NOMO-1 treated with DMSO at 0.1 percent for 48 hours (cell line): Measurements from ENCODE around the gene PCDH9.

Source experiments
- DNase-seq: peaks from one replicate; lab custom pipeline; 2025; ENCODE audit not compliant: unreplicated experiment; lab: John Stamatoyannopoulos, UW

Gene PCDH9

DNA sequence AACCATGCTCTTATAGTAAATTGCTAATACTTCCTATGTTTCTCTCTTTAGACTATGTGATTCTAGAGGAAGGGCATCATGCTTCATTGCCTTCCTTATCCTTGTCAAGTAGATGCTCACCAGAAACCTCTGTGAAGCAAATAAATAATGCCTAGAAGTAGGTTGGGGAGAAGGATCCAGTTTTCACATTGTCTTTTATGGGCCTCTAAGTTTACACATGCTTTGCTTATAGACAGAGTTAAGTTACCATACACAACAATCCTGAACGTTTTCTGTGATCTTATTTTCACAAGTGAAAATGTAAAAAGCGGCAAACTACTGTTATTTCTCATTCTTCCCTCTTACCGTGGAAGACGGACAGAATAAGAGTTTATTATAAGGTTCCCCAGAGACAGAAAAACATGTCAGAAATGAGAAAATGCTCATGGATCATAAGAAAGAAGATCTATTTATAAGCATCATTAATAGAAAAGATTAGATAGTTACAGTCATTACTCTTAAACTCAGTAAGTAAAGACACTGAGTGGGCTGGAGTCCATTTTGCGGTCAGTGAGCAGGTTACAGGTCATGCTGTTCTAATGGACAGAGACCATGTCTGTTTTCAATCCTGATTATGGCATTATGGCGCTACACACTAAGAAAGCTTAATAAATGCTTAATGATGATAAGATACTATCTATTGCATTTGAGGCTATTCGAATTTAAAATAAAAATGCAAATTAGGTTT, 723.9 kb downstream of the PCDH9 start:
- DNase-seq: no peak

DNA sequence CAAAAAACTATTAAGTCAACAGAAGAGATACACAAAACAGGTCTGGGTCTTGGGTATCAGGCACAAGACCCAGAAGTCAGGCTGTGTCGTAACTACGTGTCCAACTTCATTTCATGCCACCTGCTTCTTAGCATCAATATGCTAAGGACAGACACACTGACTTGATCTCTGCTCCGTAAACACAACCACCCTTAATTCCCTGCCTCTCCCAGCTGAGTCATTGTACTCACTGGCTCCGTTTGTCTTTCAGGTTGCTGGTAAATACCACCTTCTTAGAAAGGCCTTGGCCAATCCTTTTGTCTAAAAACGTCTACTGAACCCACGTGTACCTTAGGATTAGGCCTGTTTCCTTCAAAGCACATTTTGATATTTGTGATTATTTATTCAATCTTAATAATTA, 726.2 kb downstream of the PCDH9 start:
- DNase-seq: no peak

DNA sequence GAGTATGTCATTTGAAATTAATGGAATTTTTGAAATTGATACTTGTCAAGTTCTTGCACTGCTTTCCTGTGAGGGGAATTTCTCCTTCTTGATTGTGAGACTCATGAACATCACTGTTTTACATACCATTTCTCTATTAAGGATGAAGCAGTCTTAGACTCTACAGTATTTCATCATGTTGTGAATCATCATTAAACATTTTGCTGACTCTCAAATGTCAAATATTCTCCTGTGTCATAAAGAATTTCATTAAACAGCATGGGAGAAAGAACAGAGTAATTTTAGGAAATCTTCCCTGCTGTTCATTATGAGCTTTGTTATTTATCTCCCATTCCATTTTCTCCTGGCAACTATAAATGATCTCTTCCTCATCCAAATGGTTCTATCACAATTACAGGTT, 729.0 kb downstream of the PCDH9 start:
- DNase-seq: no peak

DNA sequence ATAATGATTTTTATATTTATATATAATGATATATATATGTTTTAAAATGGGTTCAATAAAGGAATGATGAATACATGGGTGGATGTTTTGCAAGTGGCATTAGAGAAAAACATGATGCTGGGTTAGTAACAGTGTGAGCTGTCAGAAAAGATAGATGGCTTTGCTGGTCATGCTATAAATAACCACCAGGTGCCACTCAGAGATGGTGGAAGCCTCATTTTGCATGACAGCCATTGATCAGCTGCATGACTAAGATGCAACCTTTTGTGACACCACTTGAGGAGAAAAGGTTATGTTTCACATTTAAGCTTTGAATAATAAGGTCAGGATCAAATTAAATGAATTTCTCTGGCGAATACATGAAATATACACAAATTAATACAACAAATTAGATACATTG, 737.7 kb downstream of the PCDH9 start:
- DNase-seq: no peak

DNA sequence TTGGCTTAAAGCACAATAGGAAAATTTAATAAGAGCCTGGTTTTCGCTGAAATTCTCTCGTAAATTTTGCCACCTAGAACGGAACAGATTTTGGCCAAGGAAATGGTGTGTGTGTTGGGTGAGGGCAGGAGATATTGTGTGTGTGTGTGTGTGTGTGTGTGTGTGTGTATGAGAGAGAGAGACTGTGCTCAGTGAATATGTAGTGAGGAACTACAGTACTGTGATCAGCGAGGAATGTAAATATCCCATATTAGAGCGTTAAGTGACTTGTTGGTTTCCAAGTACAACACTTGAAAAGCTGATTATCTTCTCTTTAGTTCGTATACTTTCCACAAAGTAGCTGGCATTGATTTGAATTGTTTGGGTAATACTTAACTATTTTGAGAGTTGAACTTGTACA, 738.9 kb downstream of the PCDH9 start:
- no peak for DNase-seq

DNA sequence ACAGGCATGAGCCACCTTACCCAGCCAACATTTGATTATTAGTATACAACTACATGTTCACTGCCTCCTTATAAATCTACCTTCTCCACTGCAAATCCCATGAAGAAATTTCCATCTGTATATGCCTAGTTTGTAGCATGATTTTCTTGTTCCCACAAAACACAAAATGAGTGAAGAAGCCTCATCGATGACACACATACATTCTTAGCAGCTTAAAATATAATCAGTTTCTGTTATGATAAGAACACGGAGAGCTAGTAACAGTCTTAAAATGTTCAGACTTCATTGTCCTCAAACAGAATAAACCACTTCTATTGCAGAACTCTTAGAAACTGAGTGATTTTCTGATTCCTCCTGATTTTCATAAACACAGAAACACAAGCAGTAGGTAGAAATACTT, 740.5 kb downstream of the PCDH9 start:
- no peak for DNase-seq

DNA sequence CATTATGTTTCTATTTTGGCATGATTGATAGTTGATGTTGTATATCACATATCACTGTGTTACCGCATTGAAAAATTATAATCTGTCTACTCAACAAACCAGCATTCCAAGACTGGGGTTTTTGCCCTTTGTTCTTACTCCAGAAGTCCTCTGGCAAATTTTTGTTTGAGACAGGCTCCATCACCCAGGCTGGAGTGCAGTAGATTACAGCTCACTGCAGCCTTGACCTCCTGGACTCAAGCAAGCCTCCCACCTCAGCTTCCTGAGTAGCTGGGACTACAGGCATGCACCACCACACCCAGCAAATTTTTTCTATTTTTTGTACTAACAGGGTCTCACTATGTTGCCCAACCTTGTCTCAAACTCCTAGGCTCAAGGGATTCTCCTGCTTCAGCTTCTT, 741.0 kb downstream of the PCDH9 start:
- DNase-seq: no peak

DNA sequence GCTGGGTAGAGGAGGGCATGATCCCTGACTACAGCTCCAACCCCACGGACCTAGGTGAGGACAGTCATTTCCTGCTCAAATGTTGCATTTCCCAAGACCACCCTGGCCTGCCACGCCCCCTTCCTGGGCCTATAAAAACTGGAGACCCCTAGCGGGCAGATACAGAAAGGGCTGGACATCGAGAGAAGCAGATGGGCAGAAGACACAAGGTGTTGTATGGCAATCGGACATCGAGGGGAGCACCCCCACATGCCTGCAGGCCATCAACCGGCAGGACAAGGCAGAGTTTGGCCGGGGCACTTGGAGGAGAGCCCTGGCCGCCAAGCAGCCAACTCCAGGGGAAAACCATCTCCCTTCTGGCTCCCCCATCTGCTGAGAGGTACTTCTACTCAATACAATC, 746.4 kb downstream of the PCDH9 start:
- no peak for DNase-seq

DNA sequence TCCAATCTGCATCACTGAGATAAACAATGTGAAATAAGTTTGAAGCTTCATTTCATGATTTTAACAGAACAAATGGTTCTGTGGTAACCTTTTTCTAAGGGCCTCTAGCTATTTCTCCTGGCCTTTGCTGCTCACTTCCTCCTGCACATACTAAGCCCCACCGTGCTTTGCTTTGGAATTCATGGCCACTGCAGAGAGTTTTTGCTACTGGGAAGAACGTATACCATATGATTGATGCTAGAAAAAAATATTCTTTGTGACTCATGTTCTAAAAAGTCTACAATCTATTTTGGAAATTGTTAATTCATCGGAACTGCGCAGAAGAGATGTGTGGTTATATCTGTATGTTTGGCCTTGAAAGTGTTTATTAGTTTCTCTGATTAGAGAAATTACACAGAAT, 747.3 kb downstream of the PCDH9 start:
- DNase-seq: no peak

DNA sequence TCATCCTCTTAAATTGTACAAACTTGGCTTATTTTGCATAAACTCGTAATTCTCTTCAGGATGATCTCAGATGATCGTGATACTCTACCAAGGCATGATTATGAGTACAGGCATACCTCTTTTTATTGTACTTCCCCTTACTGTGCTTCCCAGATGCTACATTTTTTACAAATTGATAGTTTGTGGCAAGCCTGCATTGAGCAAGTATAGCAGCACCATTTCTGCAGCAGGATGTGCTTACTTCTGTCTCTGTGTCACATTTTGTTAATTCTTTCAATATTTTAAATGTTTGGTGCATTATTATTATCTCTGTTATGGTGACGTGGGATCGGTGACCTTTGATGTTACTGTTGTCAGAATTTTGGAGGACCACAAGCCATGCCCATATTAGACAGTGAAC, 752.3 kb downstream of the PCDH9 start:
- DNase-seq: no peak

DNA sequence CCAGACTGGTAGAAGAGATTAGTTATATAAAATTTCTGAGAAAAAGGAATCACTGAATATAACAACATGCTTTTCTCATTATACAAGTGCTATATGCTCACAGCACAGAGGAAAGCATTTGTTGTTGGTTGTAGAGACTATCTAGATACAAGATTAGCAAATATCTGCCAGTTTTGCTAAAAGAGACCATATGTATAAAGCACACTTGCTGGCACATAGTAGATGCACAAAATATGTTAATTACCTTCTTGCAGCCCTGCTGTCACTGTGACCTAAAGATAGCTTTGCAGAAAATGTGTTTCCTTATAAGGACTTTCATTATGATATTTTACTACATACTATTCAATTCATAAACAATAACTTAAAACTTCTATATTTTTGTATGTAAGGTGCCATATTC, 755.1 kb downstream of the PCDH9 start:
- no peak for DNase-seq

DNA sequence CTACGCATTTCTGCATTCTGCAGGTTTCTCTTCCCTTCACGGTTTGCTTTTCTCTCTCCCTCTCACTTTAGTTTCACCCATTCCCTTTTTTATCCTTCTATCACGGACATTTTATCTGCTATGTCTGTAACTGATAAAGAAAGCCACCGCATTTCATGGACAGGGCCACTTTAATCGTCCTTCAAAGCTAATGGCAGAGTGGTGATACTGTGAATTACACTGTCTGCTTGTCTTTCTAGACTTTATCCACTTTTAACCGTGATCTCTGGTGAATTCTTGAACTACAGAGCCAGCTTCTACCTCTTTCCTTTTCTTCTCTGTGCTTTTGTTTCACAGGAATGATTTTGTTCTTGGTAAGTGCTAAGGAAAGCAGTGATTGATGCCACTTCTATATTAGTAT, 760.4 kb downstream of the PCDH9 start:
- no peak for DNase-seq

DNA sequence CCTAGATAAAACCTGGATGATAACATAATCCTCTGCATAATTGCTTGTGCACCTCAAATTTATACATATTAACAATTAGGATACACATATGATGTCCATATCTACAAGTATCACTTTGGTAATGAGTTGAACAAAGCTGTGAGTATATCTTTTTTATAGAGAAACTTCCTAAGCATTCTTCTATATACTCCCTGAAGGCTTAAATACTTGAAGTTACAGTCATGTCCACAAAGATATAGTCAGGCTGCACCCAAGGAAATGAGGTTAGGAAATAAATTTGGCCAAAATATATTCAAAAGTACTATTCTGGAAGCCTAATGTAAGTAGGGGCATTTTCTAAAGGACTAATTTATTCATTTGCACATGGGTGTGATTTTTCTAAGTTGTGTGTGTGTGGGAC, 761.5 kb downstream of the PCDH9 start:
- no peak for DNase-seq

DNA sequence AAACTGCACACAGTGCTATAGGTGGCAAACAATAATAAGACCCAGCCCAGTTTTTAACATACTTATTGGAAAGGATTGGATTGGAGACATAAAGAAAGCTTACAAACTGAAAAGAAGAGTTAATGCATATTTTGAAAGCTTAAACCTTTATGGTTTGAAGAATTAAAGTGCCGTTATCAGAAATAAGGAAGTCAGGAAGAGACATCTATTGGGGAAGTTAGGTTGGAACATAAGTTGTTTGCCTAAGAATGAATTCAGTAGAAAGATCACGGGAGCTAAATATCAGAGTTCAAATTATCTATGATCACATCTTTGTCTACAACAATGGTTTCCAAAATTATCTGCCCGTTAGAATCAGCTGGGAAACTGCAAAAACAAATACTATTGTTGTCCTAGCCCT, 767.9 kb downstream of the PCDH9 start:
- DNase-seq: no peak

DNA sequence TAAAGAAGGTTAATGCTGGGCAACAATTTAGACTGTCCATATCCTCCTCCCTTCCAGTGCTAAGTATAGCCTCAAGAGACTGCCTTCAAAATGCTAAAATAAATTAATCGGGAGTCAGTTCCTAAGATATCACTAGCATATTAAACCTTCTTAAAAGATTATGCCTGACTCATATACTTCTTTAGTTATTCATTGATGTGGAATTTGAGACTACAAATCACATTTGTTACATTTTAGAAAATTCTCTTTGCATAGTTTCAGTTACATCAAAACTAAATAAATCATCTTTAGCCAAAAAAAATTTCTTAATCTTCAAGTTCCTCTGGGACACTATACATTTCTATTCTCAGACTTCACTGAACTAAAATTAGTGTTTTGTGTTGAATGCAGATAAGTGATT, 769.1 kb downstream of the PCDH9 start:
- no peak for DNase-seq

DNA sequence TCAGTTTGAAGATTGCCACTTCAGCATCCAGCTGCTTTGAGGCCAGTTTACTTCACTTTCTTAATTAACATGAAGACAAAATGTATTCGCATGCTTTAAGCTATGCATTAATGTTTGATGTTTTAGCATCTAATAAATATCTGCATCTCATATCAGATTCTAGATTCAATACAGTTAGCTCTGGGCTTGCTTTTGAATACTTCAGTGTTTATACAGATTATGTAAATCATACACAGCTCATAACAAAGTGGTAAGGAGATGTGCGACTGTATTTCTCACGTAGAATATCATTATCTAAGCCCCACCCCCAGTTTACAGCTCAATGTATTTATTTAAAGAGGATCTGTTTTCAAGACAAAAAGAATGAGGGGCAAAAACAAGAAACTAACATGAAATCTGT, 770.5 kb downstream of the PCDH9 start:
- DNase-seq: no peak

DNA sequence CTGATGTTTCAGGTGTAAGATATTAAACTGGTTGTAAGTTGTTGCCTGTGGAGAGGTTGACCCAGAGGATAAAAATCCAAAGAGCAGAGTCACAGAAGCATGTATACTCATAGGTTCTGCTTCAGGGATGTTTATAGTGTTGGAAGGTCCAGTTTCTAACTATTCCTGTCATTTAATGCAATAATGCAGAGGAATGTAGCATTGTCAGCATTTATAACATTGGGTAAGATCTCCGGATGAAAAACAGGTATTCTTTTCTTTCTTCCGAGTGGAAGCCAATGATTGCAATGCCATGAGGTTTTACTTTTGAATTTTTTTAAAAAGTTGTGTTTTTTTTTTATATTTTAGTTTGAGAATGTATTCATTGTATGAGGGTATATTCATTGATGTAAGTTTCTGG, 771.0 kb downstream of the PCDH9 start:
- no peak for DNase-seq

DNA sequence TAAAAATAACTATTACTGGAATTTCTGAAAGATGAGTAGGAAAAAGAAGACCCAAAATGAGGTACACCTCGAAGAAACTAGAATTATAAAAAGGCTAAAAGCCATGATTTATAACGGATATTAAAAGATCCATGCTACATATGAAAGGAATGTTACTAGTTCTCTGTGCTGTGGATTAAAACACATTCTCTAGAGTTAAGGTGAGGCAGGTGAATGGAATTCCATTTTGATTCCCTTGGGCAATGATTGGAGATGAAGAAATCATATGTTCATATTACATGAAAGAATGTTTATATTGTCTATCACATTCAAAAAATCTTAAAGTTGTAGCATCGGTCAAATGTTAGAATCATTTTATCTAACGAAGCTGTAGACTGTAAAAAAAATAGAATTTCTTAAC, 783.7 kb downstream of the PCDH9 start:
- DNase-seq: no peak

DNA sequence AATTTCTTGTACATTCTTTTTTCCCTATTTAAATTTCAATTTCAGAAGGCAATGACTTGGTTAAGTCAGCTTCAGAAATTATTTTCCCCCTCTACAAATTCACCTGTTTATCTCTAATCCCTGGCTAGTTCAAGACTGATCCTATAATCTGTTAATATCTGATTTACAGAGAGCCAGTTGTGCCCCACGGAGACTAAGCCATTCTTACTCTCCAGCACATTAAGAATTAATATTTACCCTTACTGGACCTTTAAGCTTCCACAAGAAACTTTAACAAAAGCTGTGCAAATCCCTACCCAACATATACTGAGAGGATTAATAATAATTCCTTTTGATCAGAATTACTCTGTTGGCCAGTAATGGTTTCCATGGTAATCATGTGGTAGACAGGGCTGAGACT, 786.2 kb downstream of the PCDH9 start:
- DNase-seq: no peak

DNA sequence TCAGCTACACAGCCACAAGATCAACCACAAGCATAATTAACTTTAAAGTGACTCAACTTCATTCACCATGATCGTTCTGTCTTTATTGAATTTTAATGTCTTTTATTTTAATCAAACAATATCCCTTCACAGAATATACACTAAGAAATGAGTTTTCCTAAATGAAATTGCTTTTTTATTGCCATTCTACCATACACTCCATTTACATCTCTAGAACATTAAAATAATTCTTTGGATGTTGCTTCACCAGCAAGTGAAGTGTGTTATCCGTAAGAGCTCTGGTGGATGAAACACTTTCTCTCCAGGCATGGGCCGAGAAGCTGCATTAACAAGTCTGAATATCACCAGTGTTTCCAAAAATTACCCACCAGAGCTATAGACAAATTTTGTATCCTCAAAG, 789.2 kb downstream of the PCDH9 start:
- no peak for DNase-seq

DNA sequence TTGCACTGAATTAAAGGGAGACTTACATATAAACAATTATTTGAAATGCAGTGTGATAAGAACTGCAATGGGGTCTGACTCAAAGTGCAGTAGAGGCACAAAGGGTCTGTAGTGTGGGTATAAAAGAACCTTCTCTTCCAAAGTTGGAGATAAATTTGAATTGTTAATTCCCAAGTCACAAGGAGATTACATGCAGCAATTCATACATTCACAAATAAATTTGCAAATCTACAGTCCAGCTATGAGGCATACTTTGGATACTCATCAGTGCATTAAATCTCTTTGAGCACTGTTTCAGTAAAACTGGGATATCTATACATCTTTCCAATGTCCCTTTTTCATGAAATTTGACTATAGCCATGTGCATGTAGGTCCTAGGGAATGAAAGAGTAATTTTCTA, 799.4 kb downstream of the PCDH9 start:
- DNase-seq: no peak

DNA sequence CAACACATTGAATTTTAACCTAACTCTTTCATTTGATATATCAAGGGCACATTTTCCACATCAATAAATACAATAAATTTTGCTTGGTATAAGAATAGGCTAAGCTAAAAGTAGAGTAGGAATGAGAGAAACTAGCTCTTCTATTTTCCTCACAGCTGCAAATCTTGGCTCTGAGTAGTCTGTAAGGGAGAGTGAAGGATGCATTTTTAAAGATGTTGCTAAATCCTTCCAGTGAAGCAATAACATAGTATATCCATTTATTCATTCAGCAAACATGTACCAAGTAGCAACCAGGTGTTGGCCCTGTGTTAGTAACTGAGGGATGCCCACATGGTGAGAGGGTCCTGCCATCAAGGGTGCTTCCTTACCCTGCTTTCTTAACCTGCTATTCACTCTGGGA, 799.9 kb downstream of the PCDH9 start:
- no peak for DNase-seq

DNA sequence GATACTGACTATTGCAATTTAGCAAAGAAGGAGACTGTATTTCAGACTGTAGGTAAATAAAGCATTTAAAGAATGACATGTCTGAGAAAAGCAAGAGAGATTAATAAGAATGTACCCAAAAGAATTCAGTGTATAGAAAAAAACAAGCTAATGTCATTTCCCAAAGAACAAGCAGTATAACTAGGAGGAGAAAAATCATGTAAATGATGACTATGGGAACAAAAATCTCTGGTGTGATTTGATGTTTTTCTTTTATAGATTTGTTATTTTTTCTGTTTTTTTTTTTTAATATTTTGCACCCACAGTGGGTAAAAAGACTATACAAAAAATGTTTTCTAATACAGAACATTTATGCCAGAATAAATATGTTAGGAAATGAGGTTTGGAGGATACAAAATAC, 801.0 kb downstream of the PCDH9 start:
- no peak for DNase-seq

DNA sequence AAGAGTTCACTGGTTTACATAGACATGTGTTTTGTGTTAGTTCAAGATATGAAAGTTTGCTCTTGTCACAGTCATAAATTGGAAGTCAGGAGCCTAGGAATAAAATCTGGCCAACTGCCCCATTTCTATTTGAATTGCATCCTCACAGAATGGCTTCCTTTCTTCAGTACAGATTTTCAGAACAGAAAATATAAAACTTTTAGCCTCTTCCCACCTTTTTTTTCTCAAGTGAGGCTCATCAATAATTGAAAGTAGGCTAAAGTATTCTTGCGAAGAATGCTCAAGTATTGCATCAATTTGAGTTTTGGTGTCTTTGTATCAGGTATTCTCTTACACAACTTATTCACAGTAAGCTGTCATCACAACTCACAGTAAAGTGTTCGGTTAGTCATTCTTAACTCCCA, 802.7 kb downstream of the PCDH9 start:
- no peak for DNase-seq
